ENCODE results near the gene GABRR3. TPM values are rescaled to one million over a fixed set of nuclear protein-coding genes. Genes with fewer than 3 reads are reported as not detected.

GABRR3 gene
- total RNA-seq, 1 experiment from 2014 or later = not detected

- no TSS peak for BruUV-seq (replicated peaks)
- H3K4me1 ChIP-seq (ENCODE audit: control insufficient read depth, insufficient read depth, low read length) = no peaks in the 10 kb centered on the region
- TF ChIP-seq SIN3A (IDR thresholded peaks at IDR 0.05; ENCODE audit: borderline replicate concordance, insufficient read depth, low read depth, low read length) = no peak
- no peak for TF ChIP-seq REST (IDR thresholded peaks at IDR 0.05; ENCODE audit: insufficient read depth in 1 of 2, low read depth in 2 of 2, low read length in 1 of 2)
- no peak for TF ChIP-seq POLR2AphosphoS5 (IDR thresholded peaks at IDR 0.05; ENCODE audit: low read depth, low read length)
- in situ Hi-C loops (cut with HindIII; ENCODE audit: low pct_unique_long_range_greater_than_20kb, low sequenced_read_pairs) = no loop called here
- H3K4me3 ChIP-seq (ENCODE audit: low read depth in 2 of 2, low read length in 2 of 2) = no peak overlapping the region
- no peak overlapping the region for H3K27ac ChIP-seq (ENCODE audit: low read length)
- H3K9me3 ChIP-seq (ENCODE audit: control insufficient read depth, insufficient read depth, low read depth, low read length) = no peaks in the 10 kb centered on the region
- ChIA-PET CTCF (no interaction called here), POLR2A (no interaction called here)
- H3K27me3 ChIP-seq (ENCODE audit: control insufficient read depth, insufficient read depth, low read length) = peaks cover 4% of the 10 kb centered on the region
- ATAC-seq (no peak), DNase-seq (ENCODE audit: low read depth, low spot score) (no peak)
- no peaks in the 10 kb centered on the region for H3K36me3 ChIP-seq (ENCODE audit: control insufficient read depth, insufficient read depth, low read length)
- intact Hi-C loops (cut with micrococcal nuclease; ENCODE audit: unreplicated experiment) = no loop called here
These were observed 29.7 kb downstream of the GABRR3 start for GRCh38 chr3:98005438-98005837.

GRCh38 chr3:98004721-98005120 lies 30.4 kb downstream of the GABRR3 start:
- Histone ChIP-seq H3K27me3 (ENCODE audit: control insufficient read depth, insufficient read depth, low read length) (peaks cover 4% of the 10 kb centered on the region), H3K36me3 (ENCODE audit: control insufficient read depth, insufficient read depth, low read length) (no peaks in the 10 kb centered on the region), H3K4me1 (ENCODE audit: control insufficient read depth, insufficient read depth, low read length) (no peaks in the 10 kb centered on the region), H3K9me3 (ENCODE audit: control insufficient read depth, insufficient read depth, low read depth, low read length) (no peaks in the 10 kb centered on the region), H3K27ac (ENCODE audit: low read length) (no peak overlapping the region), H3K4me3 (ENCODE audit: low read depth in 2 of 2, low read length in 2 of 2) (no peak overlapping the region)
- intact Hi-C loops (cut with micrococcal nuclease; ENCODE audit: unreplicated experiment) (no loop called here), in situ Hi-C loops (cut with HindIII; ENCODE audit: low pct_unique_long_range_greater_than_20kb, low sequenced_read_pairs) (no loop called here)
- ATAC-seq (no peak), DNase-seq (ENCODE audit: low read depth, low spot score) (no peak)
- BruUV-seq (replicated peaks) = no TSS peak
- CTCF ChIA-PET = no interaction called here
- TF ChIP-seq TCF7L2 (IDR thresholded peaks at IDR 0.05; ENCODE audit: low read depth, low read length) (no peak), SIN3A (IDR thresholded peaks at IDR 0.05; ENCODE audit: borderline replicate concordance, insufficient read depth, low read depth, low read length) (no peak), REST (IDR thresholded peaks at IDR 0.05; ENCODE audit: insufficient read depth in 1 of 2, low read depth in 2 of 2, low read length in 1 of 2) (no peak), CTCF (IDR thresholded peaks at IDR 0.05) (no peak), POLR2AphosphoS5 (IDR thresholded peaks at IDR 0.05; ENCODE audit: low read depth, low read length) (no peak)
- POLR2A ChIA-PET = no interaction called here

Data from Panc1 (cell line).